Activated CD8-positive, alpha-beta T cell treated with anti-CD3 and anti-CD28 coated beads, Interleukin-2, amount 10 ng/mL, durations not matched to agents 7 days and 5 days (primary cell): ENCODE measurements around the gene NUP37. TPM values are rescaled to one million over a fixed set of nuclear protein-coding genes. Genes with fewer than 3 reads are reported as not detected.

Experiments used
- ATAC-seq: fragments of 150-1000 bp; cut with Tn5 transposase; one replicate; pipeline ENCODE4 v1.10.0; 2021; ENCODE audit warnings: moderate library complexity
- CTCF ChIA-PET: fragments of 350-600 bp; sonication (Branson Sonifier 250); formaldehyde crosslinking; loops from one replicate; lab custom pipeline; 2021; ENCODE audit warnings: antibody characterized with exemption; lab: Charles Lee
- POLR2A ChIA-PET: fragments of 350-600 bp; sonication (Branson Sonifier 250); formaldehyde crosslinking; loops from one replicate; lab custom pipeline; 2021; ENCODE audit warnings: antibody characterized with exemption; lab: Charles Lee
- DNase-seq: peaks from one replicate; pipeline ENCODE4 v3.0.0-alpha.2; 2020
- H3K27ac Mint-ChIP-seq: one replicate; pipeline ENCODE4 v1.8.0; 2021; ENCODE audit warnings: mild to moderate bottlenecking, mixed read lengths
- H3K27me3 Mint-ChIP-seq: one replicate; pipeline ENCODE4 v1.8.0; 2021; ENCODE audit warnings: low read depth, mixed read lengths
- H3K36me3 Mint-ChIP-seq: one replicate; pipeline ENCODE4 v1.8.0; 2021; ENCODE audit warnings: low read depth, mixed read lengths
- H3K4me1 Mint-ChIP-seq: one replicate; pipeline ENCODE4 v1.8.0; 2021; ENCODE audit warnings: low read depth, mixed read lengths
- H3K4me3 Mint-ChIP-seq: one replicate; pipeline ENCODE4 v1.8.0; 2021; ENCODE audit warnings: mild to moderate bottlenecking, mixed read lengths
- H3K9me3 Mint-ChIP-seq: one replicate; pipeline ENCODE4 v1.8.0; 2022; ENCODE audit warnings: mixed read lengths; ENCODE audit not compliant: insufficient read depth
- total RNA-seq, 2 experiments: library from RNA; stranded (reverse); gene quantifications; one replicate each; pipeline ENCODE4 v1.2.3, GENCODE V29; 2021

NUP37 gene
- total RNA-seq, 2 experiments from 2014 or later, result 66.4 to 70.2 TPM

DNA sequence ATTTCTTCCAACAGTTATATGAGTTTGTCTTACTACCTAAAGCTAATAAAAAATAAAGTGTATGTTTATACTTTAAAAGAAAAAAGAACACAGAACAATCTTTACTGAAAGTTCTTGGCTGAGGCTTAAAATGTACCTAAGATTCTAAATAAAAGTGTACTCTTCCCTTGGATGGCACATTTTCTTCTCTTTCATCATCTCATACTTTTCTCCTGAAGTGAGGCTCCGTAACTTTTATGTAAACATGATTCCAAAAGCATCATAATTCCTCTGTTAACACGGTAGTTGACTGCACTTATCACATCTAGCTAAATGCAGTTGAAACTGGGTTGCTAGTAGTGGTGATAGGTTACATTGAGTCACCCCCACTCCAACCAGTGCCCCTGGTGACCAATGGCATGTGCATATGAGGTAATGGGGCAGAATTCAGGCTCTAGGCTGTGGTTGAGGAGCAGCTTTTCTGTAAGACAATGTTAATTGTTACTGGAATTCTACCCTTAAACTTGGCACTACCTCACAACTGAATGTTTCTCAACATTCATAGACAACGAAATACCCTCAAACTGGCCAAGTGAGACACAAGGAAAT, 96.5 kb downstream of the NUP37 start:
- H3K36me3 Mint-ChIP-seq, result peaks cover 17% of the 10 kb centered on the region

More for the DNA sequence above, 96.5 kb downstream of the NUP37 start:
- Mint-ChIP-seq H3K27ac (no peak overlapping the region), H3K9me3 (no peaks in the 10 kb centered on the region), H3K4me1 (no peaks in the 10 kb centered on the region), H3K4me3 (no peak overlapping the region), H3K27me3 (no peaks in the 10 kb centered on the region)
- ATAC-seq, result no peak
- ChIA-PET POLR2A (no interaction called here), CTCF (no interaction called here)
- no peak for DNase-seq

Other genes with a start within 250 kb of the NUP37 start
- 1 to 10 TPM; 2.6 to 2.7 TPM for gene DRAM1, start 242.5 kb downstream of the NUP37 start, total RNA-seq
- gene WASHC3, start 58.1 kb downstream of the NUP37 start, total RNA-seq, result 10 to 100 TPM; 49.5 to 50.9 TPM
- gene PARPBP, start 69 bp upstream of the NUP37 start, total RNA-seq, result 10 to 100 TPM; 32.2 to 35.9 TPM
- gene PMCH, start 77.7 kb upstream of the NUP37 start, total RNA-seq, result not detected